Measurements from ENCODE around the gene CPLX1. TPM values are rescaled to one million over a fixed set of nuclear protein-coding genes. Genes with fewer than 3 reads are reported as not detected.

CPLX1 gene
- total RNA-seq, 1 experiment from 2014 or later, result 14.5 TPM

DNA sequence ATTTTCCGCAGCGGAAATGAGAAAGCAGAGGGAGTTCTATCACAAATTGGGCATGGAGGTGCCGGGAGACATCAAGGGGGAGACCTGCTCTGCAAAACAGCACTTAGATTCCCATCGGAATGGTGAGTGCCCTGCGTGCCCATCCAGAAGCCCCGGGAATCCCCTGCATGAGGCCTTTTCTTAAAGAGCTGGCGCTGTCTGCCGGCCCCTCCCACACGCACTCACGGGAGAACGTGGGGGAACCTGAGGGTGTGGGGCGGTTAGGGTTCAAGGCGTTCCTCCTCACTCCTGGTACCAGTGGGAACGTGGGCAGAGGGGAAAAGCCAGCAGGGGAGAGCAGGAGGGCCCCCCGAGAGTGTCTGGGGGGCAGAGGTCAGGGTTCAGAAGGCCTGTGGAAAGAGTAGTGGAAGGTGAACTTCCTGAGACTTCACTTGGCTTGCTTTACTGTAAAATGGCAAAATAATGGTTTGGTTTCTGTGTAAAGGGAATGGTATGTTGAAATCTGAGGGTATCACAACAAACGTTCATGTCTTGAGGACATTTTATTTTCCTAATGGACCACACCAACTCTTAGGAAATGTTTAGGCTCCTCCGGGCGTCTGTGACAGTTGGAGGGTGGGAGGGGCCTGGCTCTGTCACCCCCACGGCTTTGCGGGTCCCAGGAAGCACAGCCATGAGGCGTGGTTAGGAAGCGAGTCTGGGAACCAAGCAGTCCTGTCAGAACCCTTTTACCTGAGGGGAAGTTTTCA lies 82.3 kb downstream of the CPLX1 start (continued):
- TF ChIP-seq, protein P1, sequence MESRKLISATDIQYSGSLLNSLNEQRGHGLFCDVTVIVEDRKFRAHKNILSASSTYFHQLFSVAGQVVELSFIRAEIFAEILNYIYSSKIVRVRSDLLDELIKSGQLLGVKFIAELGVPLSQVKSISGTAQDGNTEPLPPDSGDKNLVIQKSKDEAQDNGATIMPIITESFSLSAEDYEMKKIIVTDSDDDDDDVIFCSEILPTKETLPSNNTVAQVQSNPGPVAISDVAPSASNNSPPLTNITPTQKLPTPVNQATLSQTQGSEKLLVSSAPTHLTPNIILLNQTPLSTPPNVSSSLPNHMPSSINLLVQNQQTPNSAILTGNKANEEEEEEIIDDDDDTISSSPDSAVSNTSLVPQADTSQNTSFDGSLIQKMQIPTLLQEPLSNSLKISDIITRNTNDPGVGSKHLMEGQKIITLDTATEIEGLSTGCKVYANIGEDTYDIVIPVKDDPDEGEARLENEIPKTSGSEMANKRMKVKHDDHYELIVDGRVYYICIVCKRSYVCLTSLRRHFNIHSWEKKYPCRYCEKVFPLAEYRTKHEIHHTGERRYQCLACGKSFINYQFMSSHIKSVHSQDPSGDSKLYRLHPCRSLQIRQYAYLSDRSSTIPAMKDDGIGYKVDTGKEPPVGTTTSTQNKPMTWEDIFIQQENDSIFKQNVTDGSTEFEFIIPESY (IDR thresholded peaks at IDR 0.05; ENCODE audit: extremely low read depth, insufficient replicate concordance, low read length), result no peak
- TF ChIP-seq ATF3 (IDR thresholded peaks at IDR 0.05) (no peak), EGR1 (IDR thresholded peaks at IDR 0.05; ENCODE audit: low read depth) (no peak), ZFX (IDR thresholded peaks at IDR 0.05) (no peak), SIN3A (IDR thresholded peaks at IDR 0.05; ENCODE audit: low read depth) (no peak), ELF1 (IDR thresholded peaks at IDR 0.05; ENCODE audit: borderline replicate concordance, low read depth) (no peak), EZH2 (IDR thresholded peaks at IDR 0.05) (no peak)

- no peak overlapping the region for H3K4me2 ChIP-seq (ENCODE audit: low read length)
- H3K9me2 ChIP-seq (ENCODE audit: insufficient read depth), result no peaks in the 10 kb centered on the region
- intact Hi-C loops (cut with micrococcal nuclease), result no loop called here
- no peaks in the 10 kb centered on the region for H3K4me1 ChIP-seq (ENCODE audit: control insufficient read depth in 1 of 2, insufficient read depth in 2 of 2, low read length in 2 of 2)
- no peaks in the 10 kb centered on the region for H3K9me3 ChIP-seq (ENCODE audit: control insufficient read depth in 1 of 2, insufficient read depth in 1 of 2, low read depth in 1 of 2, low read length in 2 of 2)
- no peaks in the 10 kb centered on the region for H3K27me3 ChIP-seq (ENCODE audit: insufficient read depth, low read length)
- ChIA-PET POLR2A (no interaction called here), RAD21 (ENCODE audit: low non-redundant PET in 1 of 2, low total read pairs in 2 of 2, uncharacterized antibody in 2 of 2, unreplicated experiment in 2 of 2) (interaction anchor here (0.7 to 1.2 kb wide), 3 partner anchors 244 to 886 kb away, joined by 3 to 4 read pairs (median 4); partner anchors contain the start of gene IDUA (in 2 of the 2)), CTCF (interaction anchor here (0.6 to 1.6 kb wide), 11 partner anchors 15 to 410 kb away, joined by 3 to 5 read pairs (median 3); partner anchors contain the start of genes GAK, IDUA and TMEM175)
- no peak overlapping the region for H3K27ac ChIP-seq (ENCODE audit: low read depth, low read length)
- no peak for TF ChIP-seq ATF3 (IDR thresholded peaks at IDR 0.05)
- no peak for TF ChIP-seq SIN3A (IDR thresholded peaks at IDR 0.05; ENCODE audit: low read depth)
- peak; percentile 88 for TF ChIP-seq RAD21 (IDR thresholded peaks at IDR 0.05; ENCODE audit: low read depth)
- TF ChIP-seq CTCF (IDR thresholded peaks at IDR 0.05 in 2 of 3, conservative IDR thresholded peaks at IDR 0.05 in 1 of 3; ENCODE audit: borderline replicate concordance in 1 of 3, insufficient read depth in 1 of 3, low read depth in 2 of 3, low read length in 2 of 3), result peak; percentile 73 to 97 (median 93)
- no peak overlapping the region for H3K9ac ChIP-seq (ENCODE audit: low read length)
- peaks cover 2% of the 10 kb centered on the region; the same call in 1 of the 2 replicates for H3K79me2 ChIP-seq (ENCODE audit: insufficient read depth, low read length)
- H2AFZ ChIP-seq (ENCODE audit: low read depth, low read length, poor library complexity, severe bottlenecking), result no peak overlapping the region
- ATAC-seq (peak; percentile 97), DNase-seq (ENCODE audit: low read depth, low spot score) (peak; percentile 13)
- peaks cover 0 to 3% of the 10 kb centered on the region in 2 experiments; a peak in 2 of 4 replicates for H3K36me3 ChIP-seq (ENCODE audit: control insufficient read depth in 1 of 2, insufficient read depth in 2 of 2, low read length in 2 of 2)
- no peak overlapping the region for H3K4me3 ChIP-seq (replicated peaks in 1 of 2; ENCODE audit: low read depth in 1 of 2, low read length in 2 of 2)
- H4K20me1 ChIP-seq (ENCODE audit: insufficient read depth), result no peaks in the 10 kb centered on the region
- BruUV-seq (replicated peaks), result no TSS peak
Measured at GRCh38 chr4:742742-743311, 83.1 kb downstream of the CPLX1 start.
